CD14-positive monocyte (primary cell): Measurements from ENCODE around the gene PACSIN3. TPM values are rescaled to one million over a fixed set of nuclear protein-coding genes. Genes with fewer than 3 reads are reported as not detected.
A peak's percentile ranks its signal among the peaks of the same experiment; 100 is the strongest.

Experiments used
- DNase-seq, 3 donors: peaks; one replicate each; pipeline ENCODE4 v3.0.0-alpha.2; 2011 to 2022
- H2AFZ ChIP-seq: 2 replicates; pipeline ENCODE4 v1.6.0; 2012; ENCODE audit warnings: mild to moderate bottlenecking, low read depth, low read length, inconsistent platforms; ENCODE audit not compliant: insufficient read depth, poor library complexity, severe bottlenecking
- H3K27ac ChIP-seq, 2 donors: 1 replicate in 1 of 2; 2 replicates in 1 of 2; pipeline ENCODE4 v1.5.1; 2012 to 2013; ENCODE audit warnings: low read length in 2 of 2, control low read depth in 1 of 2, inconsistent platforms in 1 of 2, low read depth in 1 of 2, mild to moderate bottlenecking in 1 of 2
- H3K27me3 ChIP-seq, 2 donors: one replicate each; pipeline versions ENCODE4 v1.6.0 to v1.6.1; 2011 to 2013; ENCODE audit warnings: low read length in 2 of 2; ENCODE audit not compliant: control insufficient read depth in 2 of 2, insufficient read depth in 2 of 2
- H3K36me3 ChIP-seq, 2 donors: replicated peaks in 1 of 2; 1 replicate in 1 of 2; 2 replicates in 1 of 2; pipeline versions ENCODE4 v1.5.1 to v1.6.1; 2012 to 2013; ENCODE audit warnings: low read length in 2 of 2, control low read depth in 1 of 2, inconsistent platforms in 1 of 2, mild to moderate bottlenecking in 1 of 2; ENCODE audit not compliant: insufficient read depth in 2 of 2, control insufficient read depth in 1 of 2
- H3K4me1 ChIP-seq, 2 donors: 1 replicate in 1 of 2; 2 replicates in 1 of 2; pipeline versions ENCODE4 v1.5.1 to v1.6.1; 2012 to 2013; ENCODE audit warnings: low read length in 2 of 2, control low read depth in 1 of 2, inconsistent platforms in 1 of 2, mild to moderate bottlenecking in 1 of 2, moderate library complexity in 1 of 2; ENCODE audit not compliant: insufficient read depth in 2 of 2, control insufficient read depth in 1 of 2
- H3K4me2 ChIP-seq: replicated peaks from 2 replicates; pipeline ENCODE3; 2012; ENCODE audit warnings: low read length, moderate library complexity, mild to moderate bottlenecking; ENCODE audit not compliant: poor library complexity, severe bottlenecking; ENCODE audit errors: extremely low read depth
- H3K4me3 ChIP-seq, 3 experiments: fragments of 200-600 bp in 1 of 3; sonication (generic) in 1 of 3; replicated peaks in 1 of 3; 1 replicate in 2 of 3; 2 replicates in 1 of 3; pipeline ENCODE4 v1.5.1; 2011 to 2013; ENCODE audit warnings: low read length in 3 of 3, mild to moderate bottlenecking in 3 of 3, control low read depth in 2 of 3, low read depth in 2 of 3, inconsistent platforms in 1 of 3, moderate library complexity in 1 of 3
- H3K79me2 ChIP-seq: 2 replicates; pipeline ENCODE4 v1.6.0; 2012; ENCODE audit warnings: mild to moderate bottlenecking, control low read depth, inconsistent platforms, low read length, moderate library complexity; ENCODE audit not compliant: insufficient read depth
- H3K9ac ChIP-seq: 2 replicates; pipeline ENCODE4 v1.6.0; 2017; ENCODE audit warnings: low read length, mild to moderate bottlenecking; ENCODE audit not compliant: insufficient read depth, poor library complexity, severe bottlenecking
- H3K9me3 ChIP-seq, 2 donors: replicated peaks in 1 of 2; 1 replicate in 1 of 2; 2 replicates in 1 of 2; pipeline versions ENCODE4 v1.5.1 to v1.6.1; 2012 to 2013; ENCODE audit warnings: low read length in 2 of 2, control low read depth in 1 of 2; ENCODE audit not compliant: control insufficient read depth in 1 of 2, insufficient read depth in 1 of 2
- H4K20me1 ChIP-seq: 2 replicates; pipeline ENCODE4 v1.6.0; 2012; ENCODE audit warnings: mild to moderate bottlenecking, low read length, control low read depth, moderate library complexity; ENCODE audit not compliant: insufficient read depth
- H3K27ac Mint-ChIP-seq, 7 donors: one replicate each; pipeline ENCODE4 v1.8.0; 2020; ENCODE audit warnings: mild to moderate bottlenecking in 7 of 7, mixed read lengths in 7 of 7, moderate library complexity in 6 of 7, inconsistent platforms in 2 of 7
- H3K27me3 Mint-ChIP-seq, 3 donors: one replicate each; pipeline ENCODE4 v1.8.0; 2021 to 2022; ENCODE audit warnings: low read depth in 3 of 3, mild to moderate bottlenecking in 3 of 3, mixed read lengths in 3 of 3, moderate library complexity in 3 of 3, inconsistent platforms in 1 of 3
- H3K36me3 Mint-ChIP-seq, 2 donors: one replicate each; pipeline ENCODE4 v1.8.0; 2020; ENCODE audit warnings: mixed read lengths in 2 of 2, inconsistent platforms in 1 of 2, mild to moderate bottlenecking in 1 of 2
- H3K4me1 Mint-ChIP-seq: one replicate; pipeline ENCODE4 v1.8.0; 2020; ENCODE audit warnings: mild to moderate bottlenecking, mixed read lengths
- H3K4me3 Mint-ChIP-seq, 2 donors: one replicate each; pipeline ENCODE4 v1.8.0; 2020; ENCODE audit warnings: mild to moderate bottlenecking in 2 of 2, mixed read lengths in 2 of 2, moderate library complexity in 1 of 2
- H3K9me3 Mint-ChIP-seq, 7 donors: one replicate each; pipeline ENCODE4 v1.8.0; 2020 to 2022; ENCODE audit warnings: mixed read lengths in 7 of 7, mild to moderate bottlenecking in 6 of 7, moderate library complexity in 6 of 7, inconsistent platforms in 2 of 7
- CTCF ChIP-seq: fragments of 200-600 bp; IDR thresholded peaks from one replicate; pipeline ENCODE4 v1.8.0; 2022; ENCODE audit warnings: antibody characterized with exemption, mild to moderate bottlenecking
- WGBS: methylation state at CpG from one replicate; pipeline ENCODE4 v1.1.5; 2013; ENCODE audit warnings: missing lambda C conversion rate; ENCODE audit not compliant: insufficient coverage; 5-methylcytosine and 5-hydroxymethylcytosine counted together
- intact Hi-C, 2 donors: fragments of 100-400 bp; cut with micrococcal nuclease; formaldehyde crosslinking; loops; one replicate each; pipeline versions ENCODE4 v1.15.0 to v1.15.1; 2023
- polyA plus RNA-seq, 3 donors: library from polyadenylated mRNA; depleted of rRNA in 1 of 3; unstranded in 2 of 3; stranded (reverse) in 1 of 3; fragments of 300-500 nt in 2 of 3; fragments of >200 nt in 1 of 3; fragmentation: Illumina TruSeq in 2 of 3; gene quantifications; 1 replicate in 2 of 3; 2 replicates in 1 of 3; pipeline ENCODE4 v1.2.3, GENCODE V29; 2012 to 2021

Gene PACSIN3
- polyA plus RNA-seq, 3 donors, result not detected

- Histone ChIP-seq H3K9me3 (no peaks in the 10 kb centered on the region), H3K4me1 (peaks cover 9 to 11% of the 10 kb centered on the region in 2 donors), H3K9ac (no peak overlapping the region), H4K20me1 (peaks cover 99% of the 10 kb centered on the region), H2AFZ (no peak overlapping the region), H3K4me3 (no peak overlapping the region), H3K36me3 (peaks cover 78 to 93% of the 10 kb centered on the region in 2 donors), H3K79me2 (peaks cover 89% of the 10 kb centered on the region), H3K27ac (no peak overlapping the region), H3K4me2 (no peak overlapping the region), H3K27me3 (no peaks in the 10 kb centered on the region)
- Mint-ChIP-seq H3K4me3 (no peak overlapping the region), H3K27ac (peak overlapping the region in 1 of 7 donors; percentile 68), H3K36me3 (peaks cover 61 to 90% of the 10 kb centered on the region in 2 donors), H3K27me3 (no peaks in the 10 kb centered on the region), H3K9me3 (no peaks in the 10 kb centered on the region), H3K4me1 (peaks cover 7% of the 10 kb centered on the region)
- intact Hi-C loops, result loop anchor here in 1 of 2 donors (10.0 kb wide), 1 partner anchor 466 kb away; the partner anchor contains the start of genes ARHGAP1 and ZNF408
- WGBS, result 95% methylated on average over 13 of the region's 16 CpGs
- DNase-seq, result no peak
- TF ChIP-seq CTCF, result no peak
These were observed 15.0 kb downstream of the PACSIN3 start for GRCh38 chr11:47171061-47171838.

GRCh38 chr11:47166368-47166767 is 19.9 kb downstream of the PACSIN3 start:
- no peak overlapping the region for H3K4me2 ChIP-seq
- no peak overlapping the region for H2AFZ ChIP-seq
- intact Hi-C loops, result no loop called here
- H3K79me2 ChIP-seq, result peaks cover 41% of the 10 kb centered on the region
- DNase-seq, result no peak
- no peak overlapping the region for H3K4me3 Mint-ChIP-seq
- H3K36me3 ChIP-seq, result peaks cover 71 to 96% of the 10 kb centered on the region in 2 donors
- H3K9me3 Mint-ChIP-seq, result no peaks in the 10 kb centered on the region
- H3K27ac Mint-ChIP-seq, result peak overlapping the region in 1 of 7 donors; percentile 23
- no peaks in the 10 kb centered on the region for H3K27me3 Mint-ChIP-seq
- H4K20me1 ChIP-seq, result peaks cover 94% of the 10 kb centered on the region
- TF ChIP-seq CTCF, result no peak
- H3K36me3 Mint-ChIP-seq, result peaks cover 65 to 93% of the 10 kb centered on the region in 2 donors
- H3K4me1 ChIP-seq, result no peaks in the 10 kb centered on the region
- no peak overlapping the region for H3K9ac ChIP-seq
- no peaks in the 10 kb centered on the region for H3K4me1 Mint-ChIP-seq
- no peaks in the 10 kb centered on the region for H3K9me3 ChIP-seq
- H3K4me3 ChIP-seq, result no peak overlapping the region
- H3K27ac ChIP-seq, result no peak overlapping the region
- H3K27me3 ChIP-seq, result no peaks in the 10 kb centered on the region
- 94% methylated on average over 5 of the region's 5 CpGs for WGBS
